ENCODE measurements around the gene SEMA3C. TPM values are rescaled to one million over a fixed set of nuclear protein-coding genes. Genes with fewer than 3 reads are reported as not detected.

The SEMA3C gene
- polyA plus RNA-seq, 1 donor from 2014 or later = 386 TPM

DNA sequence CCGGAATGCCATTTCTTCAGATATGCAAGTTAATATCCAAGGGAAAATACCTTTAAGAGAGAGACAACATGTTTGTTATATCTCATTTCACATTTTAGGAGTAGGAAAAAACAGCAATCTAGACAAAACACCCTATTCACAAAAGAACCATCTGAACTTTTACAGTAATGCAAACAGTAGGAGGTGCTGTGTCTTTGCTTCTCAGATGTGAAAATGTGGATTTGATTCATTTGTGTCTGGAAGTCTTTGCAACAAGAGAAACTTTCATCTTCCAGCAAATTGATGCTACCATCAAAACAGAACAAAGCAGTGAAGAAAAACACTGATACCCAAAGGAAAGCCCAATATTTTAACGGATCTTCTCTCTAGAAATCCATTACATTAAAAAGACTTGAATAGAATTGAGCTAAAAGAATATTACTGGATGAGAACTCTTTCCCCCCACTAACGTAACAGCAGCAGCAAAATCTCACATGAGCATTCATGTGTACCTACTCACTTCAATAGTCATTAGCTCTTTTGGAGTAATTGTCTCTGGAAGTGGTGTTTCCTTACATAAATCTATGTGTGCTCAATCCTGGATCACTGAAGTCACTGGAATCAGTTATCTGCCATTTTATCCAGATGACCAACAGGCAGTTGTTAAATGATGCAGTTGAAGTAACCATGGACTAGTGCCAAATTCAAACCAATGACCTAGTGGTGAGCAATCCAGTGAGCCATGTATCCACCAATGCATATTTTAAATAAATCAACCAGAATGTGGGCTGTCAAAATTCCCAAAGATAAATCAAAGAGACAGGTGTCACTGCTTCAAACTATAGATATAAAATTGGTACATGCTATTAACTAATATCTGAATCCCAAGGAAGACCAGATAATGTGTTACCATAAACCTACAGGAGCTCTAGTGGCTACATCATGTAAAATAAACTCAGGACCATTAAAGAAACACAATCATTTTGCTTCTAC is 1.8 kb downstream of the SEMA3C start:
- peak overlapping the region; percentile 76 for H3K27ac ChIP-seq (ENCODE audit: low read length)
- H3F3A ChIP-seq (ENCODE audit: insufficient read depth, low read length, poor library complexity, severe bottlenecking) = no peaks in the 10 kb centered on the region
- TF ChIP-seq EZH2 (IDR thresholded peaks at IDR 0.05; ENCODE audit: borderline replicate concordance, insufficient read depth, low read length, poor library complexity, severe bottlenecking) = no peak
- TF ChIP-seq TAF1 (IDR thresholded peaks at IDR 0.05; ENCODE audit: low read depth) = no peak
- TF ChIP-seq, protein P1, sequence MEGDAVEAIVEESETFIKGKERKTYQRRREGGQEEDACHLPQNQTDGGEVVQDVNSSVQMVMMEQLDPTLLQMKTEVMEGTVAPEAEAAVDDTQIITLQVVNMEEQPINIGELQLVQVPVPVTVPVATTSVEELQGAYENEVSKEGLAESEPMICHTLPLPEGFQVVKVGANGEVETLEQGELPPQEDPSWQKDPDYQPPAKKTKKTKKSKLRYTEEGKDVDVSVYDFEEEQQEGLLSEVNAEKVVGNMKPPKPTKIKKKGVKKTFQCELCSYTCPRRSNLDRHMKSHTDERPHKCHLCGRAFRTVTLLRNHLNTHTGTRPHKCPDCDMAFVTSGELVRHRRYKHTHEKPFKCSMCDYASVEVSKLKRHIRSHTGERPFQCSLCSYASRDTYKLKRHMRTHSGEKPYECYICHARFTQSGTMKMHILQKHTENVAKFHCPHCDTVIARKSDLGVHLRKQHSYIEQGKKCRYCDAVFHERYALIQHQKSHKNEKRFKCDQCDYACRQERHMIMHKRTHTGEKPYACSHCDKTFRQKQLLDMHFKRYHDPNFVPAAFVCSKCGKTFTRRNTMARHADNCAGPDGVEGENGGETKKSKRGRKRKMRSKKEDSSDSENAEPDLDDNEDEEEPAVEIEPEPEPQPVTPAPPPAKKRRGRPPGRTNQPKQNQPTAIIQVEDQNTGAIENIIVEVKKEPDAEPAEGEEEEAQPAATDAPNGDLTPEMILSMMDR (IDR thresholded peaks at IDR 0.05; ENCODE audit: poor library complexity, severe bottlenecking) = peak; percentile 79
- TF ChIP-seq MXI1 (conservative IDR thresholded peaks at IDR 0.05; ENCODE audit: poor library complexity, severe bottlenecking) = peak; percentile 46
- TF ChIP-seq, protein P2, sequence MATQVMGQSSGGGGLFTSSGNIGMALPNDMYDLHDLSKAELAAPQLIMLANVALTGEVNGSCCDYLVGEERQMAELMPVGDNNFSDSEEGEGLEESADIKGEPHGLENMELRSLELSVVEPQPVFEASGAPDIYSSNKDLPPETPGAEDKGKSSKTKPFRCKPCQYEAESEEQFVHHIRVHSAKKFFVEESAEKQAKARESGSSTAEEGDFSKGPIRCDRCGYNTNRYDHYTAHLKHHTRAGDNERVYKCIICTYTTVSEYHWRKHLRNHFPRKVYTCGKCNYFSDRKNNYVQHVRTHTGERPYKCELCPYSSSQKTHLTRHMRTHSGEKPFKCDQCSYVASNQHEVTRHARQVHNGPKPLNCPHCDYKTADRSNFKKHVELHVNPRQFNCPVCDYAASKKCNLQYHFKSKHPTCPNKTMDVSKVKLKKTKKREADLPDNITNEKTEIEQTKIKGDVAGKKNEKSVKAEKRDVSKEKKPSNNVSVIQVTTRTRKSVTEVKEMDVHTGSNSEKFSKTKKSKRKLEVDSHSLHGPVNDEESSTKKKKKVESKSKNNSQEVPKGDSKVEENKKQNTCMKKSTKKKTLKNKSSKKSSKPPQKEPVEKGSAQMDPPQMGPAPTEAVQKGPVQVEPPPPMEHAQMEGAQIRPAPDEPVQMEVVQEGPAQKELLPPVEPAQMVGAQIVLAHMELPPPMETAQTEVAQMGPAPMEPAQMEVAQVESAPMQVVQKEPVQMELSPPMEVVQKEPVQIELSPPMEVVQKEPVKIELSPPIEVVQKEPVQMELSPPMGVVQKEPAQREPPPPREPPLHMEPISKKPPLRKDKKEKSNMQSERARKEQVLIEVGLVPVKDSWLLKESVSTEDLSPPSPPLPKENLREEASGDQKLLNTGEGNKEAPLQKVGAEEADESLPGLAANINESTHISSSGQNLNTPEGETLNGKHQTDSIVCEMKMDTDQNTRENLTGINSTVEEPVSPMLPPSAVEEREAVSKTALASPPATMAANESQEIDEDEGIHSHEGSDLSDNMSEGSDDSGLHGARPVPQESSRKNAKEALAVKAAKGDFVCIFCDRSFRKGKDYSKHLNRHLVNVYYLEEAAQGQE (IDR thresholded peaks at IDR 0.05; ENCODE audit: borderline replicate concordance) = no peak
- TF ChIP-seq POLR2AphosphoS5 (IDR thresholded peaks at IDR 0.05) = no peak
- no peak for TF ChIP-seq EP300 (conservative IDR thresholded peaks at IDR 0.05; ENCODE audit: poor library complexity, severe bottlenecking)
- TF ChIP-seq RAD21 (conservative IDR thresholded peaks at IDR 0.05) = peak; percentile 75
- peak; percentile 72 for TF ChIP-seq SMC3 (conservative IDR thresholded peaks at IDR 0.05; ENCODE audit: poor library complexity)
- no peaks in the 10 kb centered on the region for H3K27me3 ChIP-seq (ENCODE audit: insufficient read depth, low read depth, low read length)
- peak overlapping the region; percentile 79 for H3K4me3 ChIP-seq (ENCODE audit: low read length)
- H4K20me1 ChIP-seq (ENCODE audit: insufficient read depth) = no peaks in the 10 kb centered on the region
- H3K79me2 ChIP-seq (replicated peaks; ENCODE audit: insufficient read depth, low read length) = peaks cover 75% of the 10 kb centered on the region
- peak overlapping the region; percentile 76 for H3K9ac ChIP-seq (ENCODE audit: low read length)
- H3K9me3 ChIP-seq (ENCODE audit: low read length) = no peaks in the 10 kb centered on the region
- H2AFZ ChIP-seq (ENCODE audit: low read depth, low read length) = no peak overlapping the region
- H3K9me2 ChIP-seq (ENCODE audit: insufficient read depth, low read length) = no peaks in the 10 kb centered on the region
- H3K36me3 ChIP-seq (ENCODE audit: insufficient read depth, low read length) = peaks cover 5% of the 10 kb centered on the region
- peak overlapping the region; percentile 84 for H3K4me2 ChIP-seq (ENCODE audit: low read length)

DNA sequence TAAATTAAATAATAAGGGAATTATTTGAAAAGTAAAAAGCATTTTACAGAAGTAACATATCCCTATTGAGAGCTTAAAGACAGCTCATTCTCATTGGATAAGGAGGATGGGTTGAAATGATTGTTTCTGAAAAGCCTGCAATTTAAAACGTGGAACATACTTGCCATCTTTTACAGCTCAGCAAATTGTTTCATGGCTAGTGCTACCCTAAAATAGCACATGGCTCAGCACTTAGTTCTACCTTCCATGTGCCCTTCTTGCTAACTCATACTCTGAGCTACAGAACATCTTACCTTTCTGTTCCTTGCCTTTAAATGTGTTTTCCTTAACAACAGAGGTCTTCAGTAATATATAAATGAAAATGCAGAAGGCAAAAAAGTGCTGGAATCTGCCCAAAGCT is 8.6 kb downstream of the SEMA3C start:
- TF ChIP-seq MXI1 (conservative IDR thresholded peaks at IDR 0.05; ENCODE audit: poor library complexity, severe bottlenecking) (no peak), TAF1 (IDR thresholded peaks at IDR 0.05; ENCODE audit: low read depth) (no peak), EZH2 (IDR thresholded peaks at IDR 0.05; ENCODE audit: borderline replicate concordance, insufficient read depth, low read length, poor library complexity, severe bottlenecking) (no peak), SMC3 (conservative IDR thresholded peaks at IDR 0.05; ENCODE audit: poor library complexity) (no peak)
- Histone ChIP-seq H3F3A (ENCODE audit: insufficient read depth, low read length, poor library complexity, severe bottlenecking) (no peaks in the 10 kb centered on the region), H3K4me3 (ENCODE audit: low read length) (no peak overlapping the region), H3K4me2 (ENCODE audit: low read length) (no peak overlapping the region), H3K27ac (ENCODE audit: low read length) (no peak overlapping the region), H3K9me3 (ENCODE audit: low read length) (no peaks in the 10 kb centered on the region), H3K79me2 (replicated peaks; ENCODE audit: insufficient read depth, low read length) (peaks cover 80% of the 10 kb centered on the region), H4K20me1 (ENCODE audit: insufficient read depth) (no peaks in the 10 kb centered on the region), H3K9me2 (ENCODE audit: insufficient read depth, low read length) (no peaks in the 10 kb centered on the region), H3K9ac (ENCODE audit: low read length) (no peak overlapping the region), H3K27me3 (ENCODE audit: insufficient read depth, low read depth, low read length) (no peaks in the 10 kb centered on the region), H3K36me3 (ENCODE audit: insufficient read depth, low read length) (peaks cover 5% of the 10 kb centered on the region), H2AFZ (ENCODE audit: low read depth, low read length) (no peak overlapping the region)

Measured in neural cell (in vitro differentiated cells).